Measurements from ENCODE around the gene ALDH18A1. TPM values are rescaled to one million over a fixed set of nuclear protein-coding genes. Genes with fewer than 3 reads are reported as not detected.

The ALDH18A1 gene
- total and polyA plus RNA-seq, 4 experiments from 2014 or later, result 25.9 to 77.5 (median 41.0) TPM

GRCh38 chr10:95610727-95611126 lies 45.8 kb downstream of the ALDH18A1 start:
- DNase-seq, result no peak
- H3K36me3 ChIP-seq (ENCODE audit: insufficient read depth, low read length), result peaks cover 69% of the 10 kb centered on the region
- Mint-ChIP-seq H3K36me3 (peaks cover 51 to 89% of the 10 kb centered on the region in 2 donors), H3K27me3 (no peaks in the 10 kb centered on the region), H3K27ac (no peak overlapping the region), H3K4me3 (no peak overlapping the region), H3K4me1 (no peaks in the 10 kb centered on the region), H3K9me3 (no peaks in the 10 kb centered on the region)
- H3K27ac ChIP-seq (ENCODE audit: low read depth, low read length), result no peak overlapping the region
- H3K27me3 ChIP-seq (ENCODE audit: insufficient read depth, low read length), result no peaks in the 10 kb centered on the region
- intact Hi-C loops (cut with micrococcal nuclease), result no loop called here
- H3K4me3 ChIP-seq (ENCODE audit: low read length in 2 of 2), result no peak overlapping the region
- POLR2A ChIA-PET (ENCODE audit: partially characterized antibody), result no interaction called here
- no peaks in the 10 kb centered on the region for H3K4me1 ChIP-seq (ENCODE audit: insufficient read depth, low read length)
- H3K9me3 ChIP-seq (ENCODE audit: control insufficient read depth in 1 of 2, low read length in 2 of 2), result no peaks in the 10 kb centered on the region
- CTCF ChIA-PET (ENCODE audit: partially characterized antibody), result interaction anchor here (0.9 kb wide), 1 partner anchor 180 kb away, joined by 3 read pairs; no protein-coding TSS in a partner anchor

- peaks cover 41% of the 10 kb centered on the region for H3K36me3 ChIP-seq (ENCODE audit: insufficient read depth, low read length)
- ChIA-PET POLR2A (ENCODE audit: partially characterized antibody) (no interaction called here), CTCF (ENCODE audit: partially characterized antibody) (interaction anchor here (1.2 kb wide), 1 partner anchor 87 kb away, joined by 3 read pairs; the partner anchor contains the start of gene TCTN3)
- no peak overlapping the region for H3K27ac ChIP-seq (ENCODE audit: low read depth, low read length)
- no peaks in the 10 kb centered on the region for H3K27me3 Mint-ChIP-seq
- peaks cover 24 to 59% of the 10 kb centered on the region in 2 donors for H3K36me3 Mint-ChIP-seq
- no peak overlapping the region for H3K4me3 ChIP-seq (ENCODE audit: low read length in 2 of 2)
- DNase-seq, result no peak
- no peaks in the 10 kb centered on the region for H3K9me3 ChIP-seq (ENCODE audit: control insufficient read depth in 1 of 2, low read length in 2 of 2)
- no peaks in the 10 kb centered on the region for H3K4me1 ChIP-seq (ENCODE audit: insufficient read depth, low read length)
- H3K4me1 Mint-ChIP-seq, result no peaks in the 10 kb centered on the region
- intact Hi-C loops (cut with micrococcal nuclease), result no loop called here
- H3K27me3 ChIP-seq (ENCODE audit: insufficient read depth, low read length), result no peaks in the 10 kb centered on the region
- H3K27ac Mint-ChIP-seq, result peak overlapping the region in 1 of 7 donors; percentile 11
- H3K9me3 Mint-ChIP-seq, result no peaks in the 10 kb centered on the region
- H3K4me3 Mint-ChIP-seq, result no peak overlapping the region
These were observed 49.6 kb downstream of the ALDH18A1 start for GRCh38 chr10:95606922-95607321.

- H3K27me3 Mint-ChIP-seq, result no peaks in the 10 kb centered on the region
- CTCF ChIA-PET (ENCODE audit: partially characterized antibody), result interaction anchor here (0.6 to 10.2 kb wide), 6 partner anchors 8 to 179 kb away, joined by 3 to 168 read pairs (median 8); no protein-coding TSS in a partner anchor
- intact Hi-C loops (cut with micrococcal nuclease), result no loop called here
- POLR2A ChIA-PET (ENCODE audit: partially characterized antibody), result interaction anchor here (1.1 kb wide), 1 partner anchor 15 kb away, joined by 3 read pairs; no protein-coding TSS in a partner anchor
- no peaks in the 10 kb centered on the region for H3K9me3 ChIP-seq (ENCODE audit: control insufficient read depth in 1 of 2, low read length in 2 of 2)
- DNase-seq, result no peak
- no peak overlapping the region for H3K4me3 Mint-ChIP-seq
- H3K4me1 ChIP-seq (ENCODE audit: insufficient read depth, low read length), result no peaks in the 10 kb centered on the region
- peaks cover 18 to 44% of the 10 kb centered on the region in 2 donors for H3K36me3 Mint-ChIP-seq
- H3K27ac ChIP-seq (ENCODE audit: low read depth, low read length), result no peak overlapping the region
- H3K36me3 ChIP-seq (ENCODE audit: insufficient read depth, low read length), result peaks cover 27% of the 10 kb centered on the region
- H3K27me3 ChIP-seq (ENCODE audit: insufficient read depth, low read length), result no peaks in the 10 kb centered on the region
- H3K4me3 ChIP-seq (ENCODE audit: low read length in 2 of 2), result no peak overlapping the region
- H3K9me3 Mint-ChIP-seq, result no peaks in the 10 kb centered on the region
- H3K27ac Mint-ChIP-seq, result no peak overlapping the region
- peaks cover 0 to 1% (median 0%) of the 10 kb centered on the region in 4 donors for H3K4me1 Mint-ChIP-seq
These were observed 51.3 kb downstream of the ALDH18A1 start for GRCh38 chr10:95605163-95605562.

- Mint-ChIP-seq H3K9me3 (no peaks in the 10 kb centered on the region), H3K27ac (peak overlapping the region in 3 of 7 donors; percentile 9 to 47 (median 22)), H3K27me3 (no peaks in the 10 kb centered on the region), H3K36me3 (peaks cover 18 to 40% of the 10 kb centered on the region in 2 donors), H3K4me1 (peaks cover 0 to 1% (median 0%) of the 10 kb centered on the region in 4 donors), H3K4me3 (no peak overlapping the region)
- Histone ChIP-seq H3K9me3 (ENCODE audit: control insufficient read depth in 1 of 2, low read length in 2 of 2) (no peaks in the 10 kb centered on the region), H3K4me3 (ENCODE audit: low read length in 2 of 2) (no peak overlapping the region), H3K27ac (ENCODE audit: low read depth, low read length) (no peak overlapping the region), H3K4me1 (ENCODE audit: insufficient read depth, low read length) (no peaks in the 10 kb centered on the region), H3K27me3 (ENCODE audit: insufficient read depth, low read length) (no peaks in the 10 kb centered on the region), H3K36me3 (ENCODE audit: insufficient read depth, low read length) (peaks cover 24% of the 10 kb centered on the region)
- intact Hi-C loops (cut with micrococcal nuclease), result no loop called here
- POLR2A ChIA-PET (ENCODE audit: partially characterized antibody), result interaction anchor here (1.1 kb wide), 1 partner anchor 15 kb away, joined by 3 read pairs; no protein-coding TSS in a partner anchor
- CTCF ChIA-PET (ENCODE audit: partially characterized antibody), result interaction anchor here (1.1 to 10.2 kb wide), 8 partner anchors 9 to 261 kb away, joined by 3 to 168 read pairs (median 6); no protein-coding TSS in a partner anchor
- no peak for DNase-seq
These were observed 51.9 kb downstream of the ALDH18A1 start for GRCh38 chr10:95604630-95605029.

GRCh38 chr10:95602382-95602781 lies 54.1 kb downstream of the ALDH18A1 start:
- Mint-ChIP-seq H3K9me3 (no peaks in the 10 kb centered on the region), H3K36me3 (peaks cover 9 to 21% of the 10 kb centered on the region in 2 donors), H3K4me3 (no peak overlapping the region), H3K4me1 (peaks cover 0 to 1% (median 0%) of the 10 kb centered on the region in 4 donors), H3K27me3 (no peaks in the 10 kb centered on the region), H3K27ac (peak overlapping the region in 1 of 7 donors; percentile 13)
- H3K4me1 ChIP-seq (ENCODE audit: insufficient read depth, low read length), result no peaks in the 10 kb centered on the region
- intact Hi-C loops (cut with micrococcal nuclease), result no loop called here
- H3K27me3 ChIP-seq (ENCODE audit: insufficient read depth, low read length), result no peaks in the 10 kb centered on the region
- H3K9me3 ChIP-seq (ENCODE audit: control insufficient read depth in 1 of 2, low read length in 2 of 2), result no peaks in the 10 kb centered on the region
- POLR2A ChIA-PET (ENCODE audit: partially characterized antibody), result interaction anchor here (1.5 kb wide), 1 partner anchor 171 kb away, joined by 3 read pairs; no protein-coding TSS in a partner anchor
- CTCF ChIA-PET (ENCODE audit: partially characterized antibody), result interaction anchor here (1.0 to 10.2 kb wide), 7 partner anchors 19 to 358 kb away, joined by 3 to 168 read pairs (median 3); no protein-coding TSS in a partner anchor
- DNase-seq, result no peak
- peaks cover 3% of the 10 kb centered on the region for H3K36me3 ChIP-seq (ENCODE audit: insufficient read depth, low read length)
- H3K4me3 ChIP-seq (ENCODE audit: low read length in 2 of 2), result no peak overlapping the region
- no peak overlapping the region for H3K27ac ChIP-seq (ENCODE audit: low read depth, low read length)

GRCh38 chr10:95601116-95601719 lies 55.3 kb downstream of the ALDH18A1 start:
- peaks cover 3 to 12% of the 10 kb centered on the region in 2 donors for H3K36me3 Mint-ChIP-seq
- peak in 4 of 5 donors; percentile 18 to 41 (median 31) for DNase-seq
- no peaks in the 10 kb centered on the region for H3K9me3 Mint-ChIP-seq
- H3K4me1 Mint-ChIP-seq, result peaks cover 0 to 1% (median 0%) of the 10 kb centered on the region in 4 donors
- Histone ChIP-seq H3K27ac (ENCODE audit: low read depth, low read length) (no peak overlapping the region), H3K4me3 (ENCODE audit: low read length in 2 of 2) (no peak overlapping the region), H3K4me1 (ENCODE audit: insufficient read depth, low read length) (no peaks in the 10 kb centered on the region), H3K27me3 (ENCODE audit: insufficient read depth, low read length) (no peaks in the 10 kb centered on the region), H3K9me3 (ENCODE audit: control insufficient read depth in 1 of 2, low read length in 2 of 2) (no peaks in the 10 kb centered on the region), H3K36me3 (ENCODE audit: insufficient read depth, low read length) (no peaks in the 10 kb centered on the region)
- no peak overlapping the region for H3K4me3 Mint-ChIP-seq
- intact Hi-C loops (cut with micrococcal nuclease), result loop anchor here (1.0 to 2.0 kb wide), 2 partner anchors 227 to 354 kb away; no protein-coding TSS in a partner anchor
- ChIA-PET POLR2A (ENCODE audit: partially characterized antibody) (interaction anchor here (0.7 to 1.5 kb wide), 2 partner anchors 170 to 877 kb away, joined by 3 read pairs; no protein-coding TSS in a partner anchor), CTCF (ENCODE audit: partially characterized antibody) (interaction anchor here (0.8 to 10.2 kb wide), 7 partner anchors 12 to 175 kb away, joined by 3 to 168 read pairs (median 3); no protein-coding TSS in a partner anchor)
- peaks cover 4% of the 10 kb centered on the region in 2 donors for H3K27me3 Mint-ChIP-seq
- H3K27ac Mint-ChIP-seq, result peak overlapping the region in 2 of 7 donors; percentile 18 to 50

- H3K27me3 ChIP-seq (ENCODE audit: insufficient read depth, low read length), result no peaks in the 10 kb centered on the region
- Mint-ChIP-seq H3K36me3 (peaks cover 0 to 2% of the 10 kb centered on the region in 2 donors), H3K27me3 (peaks cover 4% of the 10 kb centered on the region in 2 donors), H3K27ac (no peak overlapping the region), H3K4me1 (peaks cover 0 to 1% (median 0%) of the 10 kb centered on the region in 4 donors), H3K9me3 (no peaks in the 10 kb centered on the region), H3K4me3 (no peak overlapping the region)
- H3K36me3 ChIP-seq (ENCODE audit: insufficient read depth, low read length), result no peaks in the 10 kb centered on the region
- ChIA-PET POLR2A (ENCODE audit: partially characterized antibody) (no interaction called here), CTCF (ENCODE audit: partially characterized antibody) (interaction anchor here (0.7 to 10.2 kb wide), 6 partner anchors 11 to 173 kb away, joined by 3 to 168 read pairs (median 3); no protein-coding TSS in a partner anchor)
- H3K4me1 ChIP-seq (ENCODE audit: insufficient read depth, low read length), result no peaks in the 10 kb centered on the region
- no peak overlapping the region for H3K4me3 ChIP-seq (ENCODE audit: low read length in 2 of 2)
- no peak for DNase-seq
- H3K9me3 ChIP-seq (ENCODE audit: control insufficient read depth in 1 of 2, low read length in 2 of 2), result no peaks in the 10 kb centered on the region
- intact Hi-C loops (cut with micrococcal nuclease), result loop anchor here (2.0 kb wide), 1 partner anchor 353 kb away; no protein-coding TSS in a partner anchor
- H3K27ac ChIP-seq (ENCODE audit: low read depth, low read length), result no peak overlapping the region
These were observed 56.4 kb downstream of the ALDH18A1 start for GRCh38 chr10:95600158-95600557.
